CD1c-positive myeloid dendritic cell (primary cell): ENCODE results near the gene ENSA.
"Not testable (repeated sequence)": the region's sequence is repeated elsewhere in the genome, so short reads cannot be mapped to it uniquely, and the experiment has no call there.

Experiments used
- DNase-seq: peaks from one replicate; pipeline ENCODE4 v3.0.0-alpha.2; 2016; ENCODE audit errors: extremely low spot score

ENSA gene

GRCh38 chr1:150621497-150622302 is 7.7 kb downstream of the ENSA start:
- peak; percentile 81 for DNase-seq

GRCh38 chr1:150620919-150621318 is 8.5 kb downstream of the ENSA start:
- DNase-seq = no peak

- peak; percentile 72 for DNase-seq
Measured at GRCh38 chr1:150619576-150620509, 9.6 kb downstream of the ENSA start.

- no peak for DNase-seq
Measured at GRCh38 chr1:150615346-150616201, 13.8 kb downstream of the ENSA start.

- DNase-seq = peak; percentile 95
Measured at GRCh38 chr1:150613061-150613920, 16.1 kb downstream of the ENSA start.

- DNase-seq = no peak
Measured at GRCh38 chr1:150612014-150612345, 17.4 kb downstream of the ENSA start.

GRCh38 chr1:150610576-150610975 is 18.8 kb downstream of the ENSA start:
- no peak for DNase-seq

GRCh38 chr1:150609732-150610131 is 19.7 kb downstream of the ENSA start:
- no peak for DNase-seq

GRCh38 chr1:150606463-150607142 is 22.8 kb downstream of the ENSA start:
- no peak for DNase-seq

- DNase-seq = not testable (repeated sequence)
Measured at GRCh38 chr1:150605451-150605731, 24.0 kb downstream of the ENSA start.

GRCh38 chr1:150604226-150604588 is 25.2 kb downstream of the ENSA start:
- DNase-seq = no peak

- DNase-seq = no peak
Measured at GRCh38 chr1:150603711-150604110, 25.7 kb downstream of the ENSA start.

GRCh38 chr1:150602372-150602771 is 27.0 kb downstream of the ENSA start:
- not testable (repeated sequence) for DNase-seq

GRCh38 chr1:150601540-150601939 is 27.9 kb downstream of the ENSA start:
- DNase-seq = no peak

GRCh38 chr1:150598346-150598745 is 31.1 kb downstream of the ENSA start:
- DNase-seq = not testable (repeated sequence)

GRCh38 chr1:150596976-150597375 is 32.4 kb downstream of the ENSA start:
- DNase-seq = no peak

- DNase-seq = no peak
Measured at GRCh38 chr1:150596095-150596892, 33.1 kb downstream of the ENSA start.

GRCh38 chr1:150582371-150582770 is 47.0 kb downstream of the ENSA start:
- no peak for DNase-seq

- DNase-seq = not testable (repeated sequence)
Measured at GRCh38 chr1:150581962-150582361, 47.5 kb downstream of the ENSA start.

GRCh38 chr1:150581437-150581836 is 48.0 kb downstream of the ENSA start:
- DNase-seq = not testable (repeated sequence)
